NCI-H2227 (cell line): ENCODE measurements around the gene FBXL2.
"Not testable (repeated sequence)": the region's sequence is repeated elsewhere in the genome, so short reads cannot be mapped to it uniquely, and the experiment has no call there.

Experiments
- DNase-seq: peaks from one replicate; lab custom pipeline; 2025; ENCODE audit not compliant: unreplicated experiment; lab: John Stamatoyannopoulos, UW

The FBXL2 gene

DNA sequence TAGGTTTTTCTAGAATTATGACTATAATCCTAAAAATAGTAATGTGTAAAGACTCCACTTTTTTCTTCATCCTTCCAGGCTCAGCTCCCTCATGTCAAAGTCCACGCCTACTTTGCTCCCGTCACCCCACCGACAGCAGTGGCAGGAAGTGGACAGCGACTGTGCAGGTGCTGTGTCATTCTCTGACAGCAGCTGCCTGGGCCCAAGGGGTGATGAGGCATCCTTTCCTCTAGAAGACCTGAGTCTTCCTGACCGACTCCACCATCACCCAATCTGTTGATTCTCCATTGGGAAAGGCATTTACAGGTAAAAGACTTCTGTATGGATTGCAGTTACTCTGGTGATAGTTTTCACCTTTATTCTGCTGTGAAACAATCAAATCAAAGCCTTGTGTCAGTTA, 108.2 kb downstream of the FBXL2 start:
- DNase-seq = no peak

DNA sequence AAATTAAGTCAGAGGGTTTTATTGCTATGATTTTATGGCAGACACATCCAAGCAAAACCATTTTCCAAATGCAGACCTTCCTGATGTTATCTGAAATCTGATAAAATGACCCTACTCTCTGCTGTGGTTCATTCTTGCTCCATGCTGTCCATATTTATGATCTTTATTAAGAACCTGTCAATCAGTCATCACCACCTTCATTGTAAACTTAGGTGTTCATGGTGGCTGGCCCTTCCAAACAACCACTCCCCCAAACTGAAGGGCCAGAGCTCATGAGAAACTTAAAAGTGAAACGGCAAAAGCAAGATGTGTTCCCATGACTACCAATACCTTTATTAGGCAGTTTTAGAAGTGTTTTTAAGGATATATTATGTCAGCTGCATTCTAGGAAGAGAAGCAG, 109.4 kb downstream of the FBXL2 start:
- DNase-seq = no peak

DNA sequence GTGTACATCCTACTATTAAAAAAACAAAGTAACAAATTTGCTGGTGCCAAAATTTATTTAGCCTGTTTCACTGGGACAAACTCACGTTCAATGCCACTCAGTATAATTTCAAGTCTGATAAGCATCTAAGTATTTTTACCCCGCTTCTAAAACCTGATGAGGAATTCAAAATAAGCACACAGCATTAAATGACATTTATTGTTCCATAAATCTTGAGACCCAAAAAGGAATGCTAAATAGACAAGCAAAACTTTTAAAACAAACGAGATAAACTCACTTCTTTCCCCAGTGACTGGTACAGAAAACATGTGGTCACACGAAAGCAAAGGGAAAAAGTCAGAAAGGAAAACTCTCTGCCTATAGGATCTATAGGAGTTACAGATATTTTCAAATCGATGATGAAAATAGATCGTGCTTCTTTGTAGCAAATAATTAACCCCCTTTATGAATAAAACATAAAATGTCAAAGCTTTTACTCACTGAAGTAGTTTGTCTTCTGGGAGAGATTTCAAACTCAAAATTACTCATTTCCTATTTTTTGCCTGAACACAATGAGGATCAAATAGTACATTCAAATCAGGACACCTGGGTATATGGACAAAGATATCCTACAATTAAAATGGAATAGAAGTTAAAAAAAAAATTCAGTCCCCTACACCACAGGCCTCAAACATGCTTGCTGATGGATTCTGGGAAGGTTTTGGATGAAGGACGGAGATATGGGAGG, 111.3 kb downstream of the FBXL2 start:
- no peak for DNase-seq

DNA sequence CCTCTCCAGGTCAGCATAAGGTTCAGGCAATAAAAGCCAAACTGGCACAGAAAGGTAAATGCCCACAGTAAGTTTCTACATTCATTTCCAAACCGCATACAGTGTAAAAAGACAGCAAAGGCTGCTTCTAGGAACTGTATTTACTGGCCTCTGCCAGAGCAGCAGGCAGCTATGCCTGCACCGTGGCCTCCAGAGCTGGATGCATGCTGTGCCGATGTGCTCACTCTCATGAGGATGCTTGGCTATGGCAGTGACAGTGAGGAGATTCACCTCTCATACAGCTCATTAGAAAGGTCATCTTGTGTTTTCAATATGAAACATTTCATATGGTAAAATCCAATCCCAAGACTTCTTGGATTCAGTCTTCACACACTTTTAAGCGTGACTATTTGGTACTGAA, 112.7 kb downstream of the FBXL2 start:
- no peak for DNase-seq

DNA sequence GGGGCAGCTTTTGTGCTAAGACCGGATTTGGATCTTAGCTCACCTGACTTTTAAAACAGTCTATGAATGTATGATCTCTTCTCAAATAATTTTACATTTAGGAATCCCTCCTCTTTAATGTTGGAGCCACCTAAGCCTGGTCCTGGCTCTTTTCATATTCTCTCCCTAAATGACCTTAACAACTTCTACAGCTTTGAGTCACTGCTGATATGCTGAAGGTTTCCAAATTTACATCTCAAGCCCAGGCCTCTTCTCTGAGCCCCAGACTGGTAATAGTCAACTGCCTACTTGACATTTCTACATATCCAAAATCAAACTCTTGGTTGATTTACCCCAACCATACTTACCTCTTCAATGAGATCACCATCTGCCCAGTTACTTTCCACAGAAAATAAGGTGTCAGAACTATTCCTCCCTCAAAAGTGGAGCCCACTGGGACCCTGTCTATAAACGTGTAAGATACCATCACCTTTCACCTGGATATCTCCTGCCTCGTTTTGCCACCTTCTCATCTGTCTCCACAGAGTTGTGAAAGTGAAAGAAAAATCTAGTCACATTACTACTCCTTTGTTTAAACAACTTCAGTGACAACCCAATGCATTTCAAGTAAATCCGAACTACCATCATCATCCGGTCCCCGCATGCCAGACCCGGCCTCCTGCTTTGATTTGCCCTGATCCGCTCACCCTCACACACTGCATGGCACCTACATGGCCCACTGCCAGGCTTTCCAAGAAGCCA, 114.2 kb downstream of the FBXL2 start:
- no peak for DNase-seq

DNA sequence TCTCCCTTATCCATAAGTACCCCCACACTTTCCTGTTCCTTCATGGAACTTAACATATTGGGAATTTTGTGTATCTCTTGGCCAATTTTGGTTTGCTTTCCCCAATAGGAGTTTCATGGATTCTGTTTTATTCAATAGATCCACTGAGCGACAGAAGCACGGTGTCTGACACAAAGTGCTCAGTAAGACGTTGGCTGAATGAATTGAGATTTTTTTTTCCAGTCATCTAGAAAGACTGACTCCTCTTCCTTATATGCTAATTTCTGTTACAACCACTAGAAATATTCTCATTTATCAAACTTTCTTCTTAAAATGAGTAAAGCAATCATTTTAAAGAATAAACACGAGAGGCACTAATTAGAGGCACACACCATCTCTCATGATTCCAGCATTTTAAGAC, 114.9 kb downstream of the FBXL2 start:
- DNase-seq = no peak

DNA sequence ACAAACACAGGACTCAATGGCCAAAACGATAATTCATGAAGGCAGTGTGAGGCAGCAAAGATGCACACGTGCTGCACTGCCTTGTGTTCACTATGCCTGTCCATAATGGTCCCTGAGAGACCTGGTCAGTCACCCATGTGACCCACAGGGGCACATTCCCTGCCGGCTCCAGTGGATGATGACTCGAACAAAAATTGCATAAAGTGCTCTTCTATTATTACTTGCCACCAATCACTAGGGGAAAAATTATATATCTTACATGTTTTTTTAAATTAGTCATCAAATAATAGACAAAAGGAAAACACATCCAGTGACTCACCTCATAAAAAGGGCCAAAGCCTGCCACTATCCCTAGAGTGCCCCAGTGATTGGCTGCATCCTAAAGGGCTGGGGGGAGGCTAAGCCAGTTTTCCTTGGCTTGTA, 115.5 kb downstream of the FBXL2 start:
- no peak for DNase-seq

DNA sequence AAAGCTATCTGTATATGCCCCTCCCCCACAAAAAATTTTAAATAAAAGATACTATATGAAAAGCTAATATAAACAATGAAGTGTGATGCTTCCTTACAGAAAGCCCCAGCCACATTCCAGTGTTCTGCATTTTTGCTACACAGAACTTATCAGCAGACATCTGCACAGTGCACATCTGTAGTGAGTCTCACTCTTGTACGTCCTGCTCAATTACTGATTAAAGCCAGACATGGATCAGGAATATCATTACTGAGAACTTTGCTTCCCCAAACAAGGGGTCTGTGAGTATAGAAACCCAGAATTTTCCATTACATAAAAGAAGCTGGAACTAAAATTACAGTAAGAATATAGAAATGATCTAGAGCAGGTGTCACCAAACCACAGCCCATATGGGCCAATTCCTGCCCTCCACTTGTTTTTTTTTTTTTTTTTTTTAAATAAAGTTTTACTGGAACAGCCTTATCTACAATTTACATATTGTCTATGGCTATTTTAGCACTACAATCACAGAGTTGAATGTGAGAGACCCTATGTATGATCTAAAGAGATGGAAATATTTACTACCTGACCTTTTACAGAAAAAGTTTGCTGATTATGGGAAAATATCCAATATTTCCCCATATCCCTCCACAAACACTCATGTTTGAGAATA, 117.3 kb downstream of the FBXL2 start:
- no peak for DNase-seq

DNA sequence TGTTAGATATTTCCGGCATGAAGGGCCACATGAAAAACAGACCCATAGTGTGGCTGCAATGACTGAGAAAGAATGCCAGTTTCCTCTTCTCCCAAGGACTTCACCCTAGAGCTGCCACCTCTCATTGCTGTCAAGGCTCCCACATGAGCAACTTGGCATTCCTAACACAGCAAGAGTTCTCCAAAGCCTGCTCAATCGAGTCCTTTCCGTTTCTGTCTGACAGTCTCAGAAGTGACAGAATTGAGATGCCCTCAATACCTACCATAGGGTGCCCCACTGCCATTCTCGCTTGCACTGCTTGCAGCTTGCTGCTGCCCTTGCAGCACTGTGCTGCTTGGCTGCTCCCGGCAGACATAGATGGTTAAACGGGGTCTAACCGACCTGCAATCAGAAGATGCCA, 118.7 kb downstream of the FBXL2 start:
- DNase-seq = no peak

DNA sequence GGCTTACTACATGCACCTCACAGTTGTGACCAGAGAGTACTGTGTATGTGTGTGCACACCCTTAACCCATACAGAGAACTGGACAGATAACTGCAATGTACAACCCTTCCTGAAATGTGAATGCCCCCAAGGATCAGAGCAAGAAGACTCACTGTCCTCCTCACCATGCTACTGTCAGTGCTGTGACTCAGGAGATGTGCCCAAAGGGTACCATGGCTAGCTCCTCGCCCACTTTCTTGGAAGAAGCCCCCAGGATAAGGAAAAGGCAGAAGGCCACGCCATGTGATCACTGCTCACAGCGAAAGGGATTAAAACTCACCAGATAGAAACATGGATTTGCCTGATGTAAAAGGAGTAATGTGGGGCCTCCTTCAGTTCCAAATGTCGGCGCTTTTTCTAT, 121.2 kb downstream of the FBXL2 start:
- no peak for DNase-seq

DNA sequence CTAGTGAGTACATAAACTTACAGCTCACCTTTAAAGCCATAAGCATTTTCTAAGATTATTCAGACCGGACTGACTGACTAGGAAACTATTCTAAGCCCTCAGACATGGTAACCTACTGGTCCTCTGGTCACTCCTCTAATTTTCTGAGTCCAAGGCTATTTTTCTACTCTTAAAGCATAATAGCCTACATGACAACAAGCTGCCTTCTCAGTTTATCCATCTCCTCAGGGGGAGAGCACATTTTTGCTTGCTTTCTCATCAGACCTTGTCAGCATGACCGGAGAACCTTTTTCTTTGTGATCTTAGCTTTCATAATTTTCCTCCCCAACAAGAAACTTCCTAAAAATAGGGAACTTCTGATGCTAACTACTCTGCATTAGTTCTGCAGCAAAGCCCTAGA, 124.5 kb downstream of the FBXL2 start:
- no peak for DNase-seq

DNA sequence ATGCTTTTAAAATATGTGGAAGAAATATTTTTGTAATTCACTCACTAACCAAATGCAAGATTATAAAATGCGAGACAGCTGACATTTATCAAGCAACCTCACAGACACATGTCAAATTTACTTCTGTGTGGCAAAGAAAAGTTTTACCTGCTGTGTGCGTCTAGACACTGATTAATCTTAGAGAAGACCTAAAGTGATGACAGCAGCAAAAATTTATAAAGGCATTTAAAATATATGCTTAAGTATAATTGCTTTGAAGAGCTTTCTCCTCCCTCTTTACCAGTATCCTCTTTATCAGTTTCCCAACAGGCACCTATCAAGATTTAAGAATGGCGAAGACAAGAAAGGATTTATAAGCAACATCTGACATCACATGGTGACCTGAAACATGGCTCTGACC, 125.7 kb downstream of the FBXL2 start:
- no peak for DNase-seq

DNA sequence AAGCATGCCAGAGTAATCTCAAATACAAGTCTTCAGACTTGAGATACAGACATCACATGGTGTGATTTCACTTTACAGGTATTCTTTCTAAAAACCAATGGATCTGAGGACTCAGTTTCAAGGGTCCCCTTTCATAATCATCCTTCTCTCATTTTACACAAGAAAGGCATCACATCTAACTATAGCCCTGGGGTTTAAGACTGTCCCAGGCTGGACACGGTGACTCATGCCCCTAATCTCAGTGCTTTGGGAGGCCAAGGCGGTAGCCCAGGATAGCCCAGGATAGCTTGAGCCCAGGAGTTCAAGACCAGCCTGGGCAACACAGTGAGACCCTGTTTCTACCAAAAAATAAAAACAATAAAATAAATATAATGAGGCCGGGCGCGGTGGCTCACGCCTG, 126.5 kb downstream of the FBXL2 start:
- no peak for DNase-seq

DNA sequence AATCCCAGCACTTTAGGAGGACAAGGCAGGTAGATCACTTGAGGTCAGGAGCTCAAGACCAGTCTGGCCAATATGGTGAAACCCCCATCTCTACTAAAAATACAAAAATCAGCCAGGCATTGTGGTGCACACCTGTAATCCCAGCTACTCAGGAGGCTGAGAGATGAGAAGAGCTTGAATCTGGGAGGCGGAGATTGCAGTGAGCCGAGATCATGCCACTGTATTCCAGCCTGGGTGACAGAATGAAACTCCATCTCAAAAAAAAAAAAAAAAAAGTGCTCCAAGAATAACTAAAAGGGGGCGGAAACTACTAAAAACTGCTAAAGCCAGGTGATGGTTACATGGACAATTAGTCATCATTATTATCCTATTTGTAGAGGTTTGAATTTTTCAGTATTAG, 133.6 kb downstream of the FBXL2 start:
- not testable (repeated sequence) for DNase-seq

DNA sequence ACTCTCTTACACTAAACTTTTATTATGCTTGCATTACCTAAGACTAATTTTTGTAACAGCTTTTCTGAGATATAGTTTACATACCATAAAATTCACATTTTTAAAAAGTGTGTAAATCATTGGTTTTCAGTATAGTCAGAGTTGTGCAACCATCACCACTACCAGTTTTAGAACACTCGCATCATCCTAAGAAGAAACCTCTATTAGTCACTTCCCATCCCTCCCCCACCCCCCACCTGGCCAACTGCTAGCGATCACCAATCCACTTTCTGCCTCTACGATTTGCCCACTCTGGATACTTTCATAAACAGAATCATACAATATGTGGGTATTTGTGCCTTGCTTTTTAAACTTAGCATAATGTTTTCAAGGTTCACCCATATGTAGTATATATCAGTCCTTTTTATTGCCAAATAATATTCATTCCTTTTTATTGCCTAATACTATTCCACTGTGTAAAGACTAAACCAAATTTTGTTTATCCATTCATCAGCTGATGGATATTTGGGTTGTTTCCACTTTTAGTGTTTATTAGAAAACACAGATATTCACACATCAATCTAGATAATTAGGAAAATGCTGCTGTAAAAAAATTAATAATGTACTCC, 139.9 kb downstream of the FBXL2 start:
- no peak for DNase-seq

DNA sequence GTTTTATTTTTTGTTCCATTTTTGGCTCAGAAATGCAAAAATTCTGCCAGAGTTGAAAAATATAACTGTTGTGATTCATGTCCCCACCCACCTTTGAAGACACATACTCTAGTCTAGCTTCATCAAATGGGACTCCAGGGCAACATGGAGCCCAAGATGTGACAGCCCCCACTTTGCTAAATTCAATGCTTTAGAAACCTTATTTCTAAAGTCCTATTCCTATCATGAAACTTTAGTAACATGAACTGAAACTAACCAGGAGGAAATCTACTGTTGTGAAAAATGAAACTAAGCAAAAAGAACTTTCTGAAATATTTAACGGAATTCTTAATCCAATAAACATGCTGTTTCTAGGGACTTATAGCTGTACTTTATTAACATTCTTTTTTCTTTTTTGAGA, 142.7 kb downstream of the FBXL2 start:
- DNase-seq = no peak

DNA sequence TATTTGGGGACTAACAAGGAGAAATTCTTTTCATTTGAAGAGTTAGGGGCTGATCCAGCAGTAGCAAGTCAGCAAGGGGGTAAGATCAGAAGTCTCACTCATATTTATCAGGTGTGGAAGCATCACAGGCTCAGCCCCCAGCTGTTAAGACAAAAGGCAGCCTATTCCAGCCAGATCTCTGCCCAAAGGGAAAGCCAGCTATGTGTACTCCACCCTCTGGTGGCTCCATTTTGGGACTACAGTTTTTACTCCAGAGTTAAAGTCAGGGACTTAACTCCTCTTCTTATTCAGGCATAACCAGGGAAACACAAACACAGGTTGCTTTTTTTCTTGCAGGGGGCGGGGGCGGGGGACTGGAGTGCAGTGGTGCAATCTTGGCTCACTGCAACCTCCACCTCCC, 143.7 kb downstream of the FBXL2 start:
- DNase-seq = no peak

DNA sequence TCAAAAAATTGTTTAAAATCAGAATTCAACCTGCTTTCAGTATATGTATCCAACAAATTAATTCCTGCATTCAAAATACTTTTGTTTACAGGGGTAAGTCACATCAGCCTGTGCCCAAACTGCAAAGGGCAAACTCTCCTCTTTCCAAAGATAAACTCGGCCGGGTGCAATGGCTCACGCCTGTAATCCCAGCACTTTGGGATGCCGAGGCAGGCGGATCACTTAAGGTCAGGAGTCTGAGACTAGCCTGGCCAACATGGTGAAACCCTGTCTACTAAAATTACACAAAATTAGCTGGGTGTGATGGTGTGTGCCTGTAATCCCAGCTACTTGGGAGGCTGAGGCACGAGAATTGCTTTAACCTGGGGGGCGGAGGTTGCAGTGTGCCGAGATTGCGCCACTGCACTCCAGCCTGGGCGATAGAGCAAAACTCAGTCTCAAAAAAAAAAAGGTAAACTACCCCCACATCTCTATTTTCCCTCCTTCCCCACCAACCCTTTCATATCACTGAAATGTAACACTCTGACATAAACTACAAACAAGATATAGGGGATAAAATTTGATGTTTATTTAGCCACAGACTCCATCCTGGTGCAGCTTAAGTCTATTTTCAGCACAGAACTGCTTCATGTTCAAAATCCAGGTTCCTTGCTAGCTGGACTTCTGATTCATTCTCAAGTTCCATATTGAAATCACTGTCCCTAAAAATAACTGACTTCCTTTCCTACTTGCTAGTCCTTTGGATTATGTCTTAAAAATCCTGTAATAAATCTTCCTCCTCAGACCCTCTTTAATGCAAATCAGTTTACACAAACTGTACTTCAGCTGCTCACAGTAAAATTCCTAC, 147.6 kb downstream of the FBXL2 start:
- no peak for DNase-seq

DNA sequence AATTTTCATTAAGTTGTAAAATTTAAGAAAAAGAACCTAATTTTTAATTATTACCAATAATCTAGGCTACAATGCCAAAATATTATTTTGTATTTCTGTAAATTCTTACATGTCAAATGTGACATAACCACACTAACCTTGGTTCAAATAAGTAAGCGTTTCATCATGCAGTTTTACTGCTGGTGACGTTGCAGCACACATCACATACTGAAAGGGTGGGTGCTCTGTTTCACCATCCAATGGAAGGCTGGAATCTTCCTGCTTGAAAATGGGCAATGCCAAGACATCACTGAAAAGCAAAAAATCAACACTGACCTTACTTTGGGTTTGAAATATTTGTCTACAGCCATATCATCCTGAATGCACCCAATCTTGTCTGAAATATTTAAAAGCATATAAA, 148.2 kb downstream of the FBXL2 start:
- DNase-seq = no peak

DNA sequence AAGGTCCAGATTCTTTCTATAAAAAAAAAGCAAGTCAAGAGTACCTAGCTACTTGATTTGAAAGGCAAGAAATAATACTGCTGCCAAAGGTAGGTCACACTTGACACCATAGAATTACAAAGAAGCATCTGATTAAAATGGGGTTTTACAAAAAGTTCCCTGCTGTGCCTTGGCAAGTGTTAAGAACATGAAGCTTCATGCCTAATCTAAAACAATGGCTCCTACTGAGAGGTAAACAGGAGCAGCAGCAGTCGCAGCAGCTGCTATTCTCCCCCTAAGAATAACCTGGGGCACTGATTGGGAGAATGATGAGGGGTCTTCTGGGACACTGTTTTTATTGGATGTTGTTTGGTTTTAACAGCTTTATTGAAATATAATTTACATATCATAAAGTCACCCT, 148.8 kb downstream of the FBXL2 start:
- no peak for DNase-seq
